Loucy (cell line): ENCODE results near the gene PCBP3.

ENCODE experiments used
- EZH2phosphoT487 ChIP-seq: fragments of 200-600 bp; IDR thresholded peaks from 2 replicates; pipeline ENCODE4 v1.6.1; 2018; ENCODE audit warnings: antibody characterized with exemption, mild to moderate bottlenecking, moderate library complexity, borderline replicate concordance
- TF ChIP-seq, protein P1 (sequence below): fragments of 200-600 bp; sonication (generic); conservative IDR thresholded peaks from 2 replicates; pipeline ENCODE4 v1.5.1; 2014; ENCODE audit warnings: mild to moderate bottlenecking, antibody characterized with exemption, low read length

GRCh38 chr21:45981151-45982091, 337.9 kb downstream of the PCBP3 start, which contains the start of gene COL6A1:
- TF ChIP-seq, protein P1, sequence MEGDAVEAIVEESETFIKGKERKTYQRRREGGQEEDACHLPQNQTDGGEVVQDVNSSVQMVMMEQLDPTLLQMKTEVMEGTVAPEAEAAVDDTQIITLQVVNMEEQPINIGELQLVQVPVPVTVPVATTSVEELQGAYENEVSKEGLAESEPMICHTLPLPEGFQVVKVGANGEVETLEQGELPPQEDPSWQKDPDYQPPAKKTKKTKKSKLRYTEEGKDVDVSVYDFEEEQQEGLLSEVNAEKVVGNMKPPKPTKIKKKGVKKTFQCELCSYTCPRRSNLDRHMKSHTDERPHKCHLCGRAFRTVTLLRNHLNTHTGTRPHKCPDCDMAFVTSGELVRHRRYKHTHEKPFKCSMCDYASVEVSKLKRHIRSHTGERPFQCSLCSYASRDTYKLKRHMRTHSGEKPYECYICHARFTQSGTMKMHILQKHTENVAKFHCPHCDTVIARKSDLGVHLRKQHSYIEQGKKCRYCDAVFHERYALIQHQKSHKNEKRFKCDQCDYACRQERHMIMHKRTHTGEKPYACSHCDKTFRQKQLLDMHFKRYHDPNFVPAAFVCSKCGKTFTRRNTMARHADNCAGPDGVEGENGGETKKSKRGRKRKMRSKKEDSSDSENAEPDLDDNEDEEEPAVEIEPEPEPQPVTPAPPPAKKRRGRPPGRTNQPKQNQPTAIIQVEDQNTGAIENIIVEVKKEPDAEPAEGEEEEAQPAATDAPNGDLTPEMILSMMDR: no peak
- TF ChIP-seq EZH2phosphoT487: no peak
